ENCODE results near the gene BAD. TPM values are rescaled to one million over a fixed set of nuclear protein-coding genes. Genes with fewer than 3 reads are reported as not detected.
A peak's percentile ranks its signal among the peaks of the same experiment; 100 is the strongest.

Gene BAD
- total and polyA plus RNA-seq, 2 of the 13 experiments (the other 11 are each of a cell fraction or from before 2014, with no cell fraction given) = 17.9 to 28.5 TPM

DNA sequence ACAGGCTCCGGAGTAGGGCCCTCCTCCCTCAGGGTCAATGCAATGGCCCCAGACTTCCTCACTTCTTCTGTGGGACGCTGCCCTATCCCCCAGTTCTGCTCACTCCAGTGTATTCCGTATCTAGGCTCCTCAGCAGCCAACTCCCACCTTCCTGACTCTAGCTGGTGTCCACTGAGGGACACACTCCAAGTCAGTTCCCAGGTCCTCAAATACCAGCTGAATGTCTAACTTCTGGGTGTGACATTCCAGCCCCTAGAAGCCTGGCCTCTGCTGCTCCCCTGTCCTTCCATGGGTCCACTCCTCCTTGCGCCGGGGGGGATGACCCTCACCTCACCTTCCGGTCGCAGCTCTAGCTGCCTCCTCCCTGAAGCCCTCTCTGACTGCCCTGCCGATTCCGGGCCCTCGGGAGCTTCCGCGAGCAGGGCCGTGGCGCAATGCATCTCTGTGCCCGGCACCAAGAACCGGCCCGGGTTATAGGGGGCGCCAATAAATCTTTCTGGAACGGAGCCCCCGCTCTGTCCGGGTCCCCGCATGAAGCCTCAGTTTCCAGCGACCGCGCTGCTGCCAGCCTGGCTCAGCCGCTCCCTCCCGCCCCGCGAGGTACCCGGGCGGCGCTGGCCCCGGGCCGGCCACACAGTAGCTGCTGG lies 15.4 kb downstream of the BAD start (continued):
- no peak for TF ChIP-seq ZNF724P (CRISPR knock-in tag; IDR thresholded peaks at IDR 0.05; ENCODE audit: borderline replicate concordance)
- TF ChIP-seq PRPF4 (IDR thresholded peaks at IDR 0.05; ENCODE audit: low read depth, low read length, poor library complexity, severe bottlenecking) = no peak
- no peak for TF ChIP-seq TBX2 (CRISPR knock-in tag; IDR thresholded peaks at IDR 0.05; ENCODE audit: borderline replicate concordance)
- TF ChIP-seq ERF (CRISPR knock-in tag; IDR thresholded peaks at IDR 0.05) = no peak
- TF ChIP-seq HOXD1 (CRISPR knock-in tag; IDR thresholded peaks at IDR 0.05) = no peak
- TF ChIP-seq KDM2A (CRISPR knock-in tag; IDR thresholded peaks at IDR 0.05; ENCODE audit: borderline replicate concordance, low read depth) = no peak
- TF ChIP-seq REL (CRISPR knock-in tag; conservative IDR thresholded peaks at IDR 0.05) = no peak
- no peak for TF ChIP-seq CHD2 (IDR thresholded peaks at IDR 0.05; ENCODE audit: low read depth, low read length)
- no peak; the same call in 1 of the 2 replicates for TF ChIP-seq CAMTA2 (CRISPR knock-in tag; IDR thresholded peaks at IDR 0.05; ENCODE audit: borderline replicate concordance)
- TF ChIP-seq, protein P1, sequence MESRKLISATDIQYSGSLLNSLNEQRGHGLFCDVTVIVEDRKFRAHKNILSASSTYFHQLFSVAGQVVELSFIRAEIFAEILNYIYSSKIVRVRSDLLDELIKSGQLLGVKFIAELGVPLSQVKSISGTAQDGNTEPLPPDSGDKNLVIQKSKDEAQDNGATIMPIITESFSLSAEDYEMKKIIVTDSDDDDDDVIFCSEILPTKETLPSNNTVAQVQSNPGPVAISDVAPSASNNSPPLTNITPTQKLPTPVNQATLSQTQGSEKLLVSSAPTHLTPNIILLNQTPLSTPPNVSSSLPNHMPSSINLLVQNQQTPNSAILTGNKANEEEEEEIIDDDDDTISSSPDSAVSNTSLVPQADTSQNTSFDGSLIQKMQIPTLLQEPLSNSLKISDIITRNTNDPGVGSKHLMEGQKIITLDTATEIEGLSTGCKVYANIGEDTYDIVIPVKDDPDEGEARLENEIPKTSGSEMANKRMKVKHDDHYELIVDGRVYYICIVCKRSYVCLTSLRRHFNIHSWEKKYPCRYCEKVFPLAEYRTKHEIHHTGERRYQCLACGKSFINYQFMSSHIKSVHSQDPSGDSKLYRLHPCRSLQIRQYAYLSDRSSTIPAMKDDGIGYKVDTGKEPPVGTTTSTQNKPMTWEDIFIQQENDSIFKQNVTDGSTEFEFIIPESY (CRISPR knock-in tag; IDR thresholded peaks at IDR 0.05) = no peak
- no peak for TF ChIP-seq ZNF124 (CRISPR knock-in tag; IDR thresholded peaks at IDR 0.05)
- TF ChIP-seq, protein P2, sequence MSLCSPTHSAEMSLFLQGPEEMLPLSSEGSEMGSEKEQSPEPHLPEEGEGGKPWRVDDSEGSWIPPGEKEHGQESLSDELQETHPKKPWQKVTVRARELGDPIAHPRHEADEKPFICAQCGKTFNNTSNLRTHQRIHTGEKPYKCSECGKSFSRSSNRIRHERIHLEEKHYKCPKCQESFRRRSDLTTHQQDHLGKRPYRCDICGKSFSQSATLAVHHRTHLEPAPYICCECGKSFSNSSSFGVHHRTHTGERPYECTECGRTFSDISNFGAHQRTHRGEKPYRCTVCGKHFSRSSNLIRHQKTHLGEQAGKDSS (CRISPR knock-in tag; IDR thresholded peaks at IDR 0.05; ENCODE audit: borderline replicate concordance, low read depth) = no peak
- 0 out of 2 replicates have a peak, but pooled peaks have one; percentile 33 for TF ChIP-seq CREM (IDR thresholded peaks at IDR 0.05)
- no peak for TF ChIP-seq CREM (CRISPR knock-in tag; IDR thresholded peaks at IDR 0.05)
- no peak for TF ChIP-seq ZNF780A (CRISPR knock-in tag; IDR thresholded peaks at IDR 0.05)
- TF ChIP-seq SUZ12 (IDR thresholded peaks at IDR 0.05; ENCODE audit: low read depth, low read length) = no peak
- TF ChIP-seq ZSCAN31 (CRISPR knock-in tag; IDR thresholded peaks at IDR 0.05; ENCODE audit: low read depth) = no peak
- TF ChIP-seq, protein P3, sequence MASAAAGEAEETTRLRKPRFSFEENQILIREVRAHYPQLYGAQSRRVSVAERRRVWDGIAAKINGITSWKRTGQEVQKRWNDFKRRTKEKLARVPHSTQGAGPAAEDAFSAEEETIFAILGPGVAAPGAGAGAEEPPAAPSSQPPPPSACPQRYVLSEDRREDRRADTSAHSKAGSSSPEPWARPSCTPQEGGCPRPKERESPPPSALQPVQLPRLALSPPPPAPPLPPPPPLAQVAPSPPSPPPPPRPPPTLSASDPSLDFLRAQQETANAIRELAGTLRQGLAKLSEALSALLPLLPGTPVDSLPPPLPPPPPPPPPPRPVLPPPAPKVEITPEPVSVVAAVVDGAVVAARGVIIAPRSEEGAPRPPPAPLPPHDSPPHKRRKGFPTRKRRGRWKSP (CRISPR knock-in tag; IDR thresholded peaks at IDR 0.05) = peak; percentile 51; the same call in 1 of the 2 replicates
- TF ChIP-seq, protein P4, sequence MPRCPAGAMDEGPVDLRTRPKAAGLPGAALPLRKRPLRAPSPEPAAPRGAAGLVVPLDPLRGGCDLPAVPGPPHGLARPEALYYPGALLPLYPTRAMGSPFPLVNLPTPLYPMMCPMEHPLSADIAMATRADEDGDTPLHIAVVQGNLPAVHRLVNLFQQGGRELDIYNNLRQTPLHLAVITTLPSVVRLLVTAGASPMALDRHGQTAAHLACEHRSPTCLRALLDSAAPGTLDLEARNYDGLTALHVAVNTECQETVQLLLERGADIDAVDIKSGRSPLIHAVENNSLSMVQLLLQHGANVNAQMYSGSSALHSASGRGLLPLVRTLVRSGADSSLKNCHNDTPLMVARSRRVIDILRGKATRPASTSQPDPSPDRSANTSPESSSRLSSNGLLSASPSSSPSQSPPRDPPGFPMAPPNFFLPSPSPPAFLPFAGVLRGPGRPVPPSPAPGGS (CRISPR knock-in tag; IDR thresholded peaks at IDR 0.05) = 0 out of 2 replicates have a peak, but pooled peaks have one; percentile 6
